OCI-LY1 (cell line): ENCODE measurements around the gene RASA3.
"Not testable (repeated sequence)": the region's sequence is repeated elsewhere in the genome, so short reads cannot be mapped to it uniquely, and the experiment has no call there.

ENCODE experiments used
- H2AFZ ChIP-seq: fragments of 200-600 bp; sonication (generic), shearing (Covaris generic); 2 replicates; pipeline ENCODE4 v1.6.0; 2014; ENCODE audit warnings: antibody characterized with exemption, mild to moderate bottlenecking, low read length
- H3F3A ChIP-seq: fragments of 200-600 bp; sonication (generic), shearing (Covaris generic); 2 replicates; pipeline ENCODE4 v1.6.0; 2014; ENCODE audit warnings: mild to moderate bottlenecking, antibody characterized with exemption, low read length, moderate library complexity; ENCODE audit not compliant: insufficient read depth
- H3K27ac ChIP-seq: fragments of 200-600 bp; sonication (generic); 2 replicates; pipeline ENCODE4 v1.5.1; 2014; ENCODE audit warnings: low read length, mixed run types, mild to moderate bottlenecking, low read depth; ENCODE audit not compliant: poor library complexity, severe bottlenecking
- H3K27me3 ChIP-seq: fragments of 200-600 bp; sonication (generic); 2 replicates; pipeline ENCODE4 v1.6.0; 2014; ENCODE audit warnings: antibody characterized with exemption, mild to moderate bottlenecking, low read length, moderate library complexity; ENCODE audit not compliant: insufficient read depth
- H3K36me3 ChIP-seq: fragments of 200-600 bp; sonication (generic); 2 replicates; pipeline ENCODE4 v1.6.1; 2014; ENCODE audit warnings: mild to moderate bottlenecking, antibody characterized with exemption, low read length, moderate library complexity, mixed read lengths; ENCODE audit not compliant: insufficient read depth
- H3K4me1 ChIP-seq: fragments of 200-600 bp; sonication (generic); 2 replicates; pipeline ENCODE4 v1.5.1; 2014; ENCODE audit warnings: mild to moderate bottlenecking, low read length, moderate library complexity; ENCODE audit not compliant: insufficient read depth, severe bottlenecking
- H3K4me2 ChIP-seq: fragments of 200-600 bp; sonication (generic), shearing (Covaris generic); 2 replicates; pipeline ENCODE4 v1.6.1; 2014; ENCODE audit warnings: low read length
- H3K4me3 ChIP-seq: fragments of 200-600 bp; sonication (generic); 2 replicates; pipeline ENCODE4 v1.5.1; 2014; ENCODE audit warnings: low read length, low read depth, mild to moderate bottlenecking, mixed read lengths; ENCODE audit not compliant: poor library complexity, severe bottlenecking
- H3K79me2 ChIP-seq: fragments of 200-600 bp; shearing (Covaris generic); 2 replicates; pipeline ENCODE4 v1.6.1; 2016; ENCODE audit warnings: mixed run types, low read length, mixed read lengths; ENCODE audit not compliant: insufficient read depth
- H3K9ac ChIP-seq: fragments of 200-600 bp; sonication (generic), shearing (Covaris generic); 2 replicates; pipeline ENCODE4 v1.6.1; 2014; ENCODE audit warnings: mild to moderate bottlenecking, low read length, mixed read lengths
- H3K9me2 ChIP-seq: fragments of 200-600 bp; sonication (generic), shearing (Covaris generic); 2 replicates; pipeline ENCODE4 v1.6.1; 2014; ENCODE audit warnings: low read depth, mild to moderate bottlenecking, low read length, mixed read lengths
- H3K9me3 ChIP-seq: fragments of 200-600 bp; shearing (Covaris generic); 2 replicates; pipeline ENCODE4 v1.6.1; 2014; ENCODE audit warnings: low read length, mixed read lengths
- H4K20me1 ChIP-seq: fragments of 200-600 bp; sonication (generic), shearing (Covaris generic); 2 replicates; pipeline ENCODE4 v1.6.0; 2016; ENCODE audit warnings: mild to moderate bottlenecking, low read length; ENCODE audit not compliant: insufficient read depth
- EZH2 ChIP-seq: fragments of 200-600 bp; sonication (generic), shearing (Covaris generic); IDR thresholded peaks from 2 replicates; pipeline ENCODE4 v1.8.0; 2017; ENCODE audit warnings: borderline replicate concordance, mixed run types, mild to moderate bottlenecking, antibody characterized with exemption, low read length, moderate library complexity, mixed read lengths
- TF ChIP-seq, protein P1 (sequence below): fragments of 200-600 bp; sonication (generic), shearing (Covaris generic); IDR thresholded peaks from 2 replicates; pipeline ENCODE4 v1.5.1; 2017; ENCODE audit warnings: mild to moderate bottlenecking, antibody characterized with exemption, low read length, moderate library complexity, mixed read lengths

The RASA3 gene

DNA sequence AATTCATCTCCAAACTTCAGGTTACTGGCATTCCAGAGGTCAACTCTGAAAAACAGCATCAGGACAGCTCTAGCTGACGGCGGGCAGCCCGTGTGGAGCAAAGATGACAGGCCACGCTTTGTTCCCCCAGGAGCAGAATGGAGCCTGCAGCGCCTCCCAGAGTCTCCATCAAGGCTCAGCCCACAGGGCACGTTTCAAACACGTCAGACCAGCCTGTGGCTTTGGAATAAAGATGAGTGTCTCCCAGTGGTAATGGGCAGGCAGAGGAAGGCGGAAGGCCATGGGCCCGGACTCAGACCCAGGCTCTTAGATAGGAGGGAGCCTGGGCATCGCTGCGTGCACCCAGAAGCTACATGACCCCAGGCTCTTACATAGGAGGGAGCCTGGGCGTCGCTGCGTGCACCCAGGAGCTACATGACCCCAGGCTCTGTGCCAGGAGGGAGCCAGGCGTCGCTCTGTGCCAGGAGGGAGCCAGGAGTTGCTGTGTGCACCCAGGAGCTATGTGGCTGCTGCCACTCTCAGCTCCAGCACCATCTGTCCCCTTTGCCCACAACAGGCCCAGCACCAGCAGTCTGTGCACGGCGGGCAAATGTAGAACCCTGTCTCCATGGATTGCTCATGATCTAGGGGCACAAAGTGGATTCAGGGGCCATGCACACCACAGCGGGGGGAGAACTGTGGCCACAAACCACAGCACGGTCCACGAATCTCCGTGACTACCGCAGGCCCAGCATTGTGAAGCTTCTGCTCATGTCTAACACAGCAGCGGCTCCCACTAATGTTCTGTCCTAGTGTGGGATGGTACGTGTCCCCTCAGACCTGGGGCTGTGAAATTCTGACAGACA, 110.7 kb downstream of the RASA3 start:
- Histone ChIP-seq H3K4me2 (peak overlapping the region; percentile 69), H3K27me3 (no peaks in the 10 kb centered on the region), H3K4me1 (peaks cover 67% of the 10 kb centered on the region), H3K79me2 (no peaks in the 10 kb centered on the region), H3K27ac (peak overlapping the region; percentile 94), H4K20me1 (no peaks in the 10 kb centered on the region), H3K9me2 (no peaks in the 10 kb centered on the region), H3K9me3 (no peaks in the 10 kb centered on the region), H3K4me3 (peak overlapping the region; percentile 66), H2AFZ (no peak overlapping the region), H3F3A (no peaks in the 10 kb centered on the region; the same call in 1 of the 2 replicates), H3K9ac (peak overlapping the region; percentile 65; the same call in 1 of the 2 replicates), H3K36me3 (peaks cover 46% of the 10 kb centered on the region)
- TF ChIP-seq, protein P1, sequence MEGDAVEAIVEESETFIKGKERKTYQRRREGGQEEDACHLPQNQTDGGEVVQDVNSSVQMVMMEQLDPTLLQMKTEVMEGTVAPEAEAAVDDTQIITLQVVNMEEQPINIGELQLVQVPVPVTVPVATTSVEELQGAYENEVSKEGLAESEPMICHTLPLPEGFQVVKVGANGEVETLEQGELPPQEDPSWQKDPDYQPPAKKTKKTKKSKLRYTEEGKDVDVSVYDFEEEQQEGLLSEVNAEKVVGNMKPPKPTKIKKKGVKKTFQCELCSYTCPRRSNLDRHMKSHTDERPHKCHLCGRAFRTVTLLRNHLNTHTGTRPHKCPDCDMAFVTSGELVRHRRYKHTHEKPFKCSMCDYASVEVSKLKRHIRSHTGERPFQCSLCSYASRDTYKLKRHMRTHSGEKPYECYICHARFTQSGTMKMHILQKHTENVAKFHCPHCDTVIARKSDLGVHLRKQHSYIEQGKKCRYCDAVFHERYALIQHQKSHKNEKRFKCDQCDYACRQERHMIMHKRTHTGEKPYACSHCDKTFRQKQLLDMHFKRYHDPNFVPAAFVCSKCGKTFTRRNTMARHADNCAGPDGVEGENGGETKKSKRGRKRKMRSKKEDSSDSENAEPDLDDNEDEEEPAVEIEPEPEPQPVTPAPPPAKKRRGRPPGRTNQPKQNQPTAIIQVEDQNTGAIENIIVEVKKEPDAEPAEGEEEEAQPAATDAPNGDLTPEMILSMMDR = no peak
- TF ChIP-seq EZH2 = no peak

GRCh38 chr13:114020750-114021463, 111.5 kb downstream of the RASA3 start:
- Histone ChIP-seq H3F3A (no peaks in the 10 kb centered on the region; the same call in 1 of the 2 replicates), H3K4me2 (peak overlapping the region; percentile 69; the same call in 1 of the 2 replicates), H3K9me3 (no peaks in the 10 kb centered on the region), H3K79me2 (no peaks in the 10 kb centered on the region), H3K9me2 (no peaks in the 10 kb centered on the region), H3K36me3 (peaks cover 54% of the 10 kb centered on the region), H3K4me1 (peaks cover 59% of the 10 kb centered on the region), H3K27ac (peak overlapping the region; percentile 94), H4K20me1 (no peaks in the 10 kb centered on the region), H3K9ac (peak overlapping the region; percentile 65; the same call in 1 of the 2 replicates), H2AFZ (no peak overlapping the region), H3K4me3 (no peak overlapping the region), H3K27me3 (no peaks in the 10 kb centered on the region)
- TF ChIP-seq EZH2 = no peak

DNA sequence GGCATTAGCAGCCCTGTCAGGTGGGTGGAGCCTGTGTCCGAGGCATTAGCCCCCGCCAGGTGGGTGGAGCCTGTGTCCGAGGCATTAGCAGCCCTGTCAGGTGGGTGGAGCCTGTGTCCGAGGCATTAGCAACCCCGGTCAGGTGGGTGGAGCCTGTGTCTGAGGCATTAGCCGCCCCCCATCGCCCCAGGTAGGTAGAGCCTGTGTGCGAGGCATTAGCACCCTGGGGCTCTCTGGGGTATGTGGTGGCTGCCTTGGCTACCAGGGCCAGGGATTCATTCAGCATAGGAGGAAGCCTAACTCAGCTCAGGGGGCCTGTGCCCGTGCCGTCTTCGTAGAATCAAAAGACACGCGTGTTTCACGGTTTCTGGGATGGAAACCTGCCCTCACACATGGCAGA, 112.3 kb downstream of the RASA3 start:
- H3K4me2 ChIP-seq, H3K9me3 ChIP-seq, H3K27me3 ChIP-seq, H3F3A ChIP-seq, H3K79me2 ChIP-seq, H3K4me3 ChIP-seq, H2AFZ ChIP-seq, H3K9ac ChIP-seq, H4K20me1 ChIP-seq, H3K9me2 ChIP-seq: not testable (repeated sequence)
- Histone ChIP-seq H3K36me3 (peaks cover 62% of the 10 kb centered on the region), H3K27ac (peak overlapping the region; percentile 94), H3K4me1 (peaks cover 51% of the 10 kb centered on the region)

DNA sequence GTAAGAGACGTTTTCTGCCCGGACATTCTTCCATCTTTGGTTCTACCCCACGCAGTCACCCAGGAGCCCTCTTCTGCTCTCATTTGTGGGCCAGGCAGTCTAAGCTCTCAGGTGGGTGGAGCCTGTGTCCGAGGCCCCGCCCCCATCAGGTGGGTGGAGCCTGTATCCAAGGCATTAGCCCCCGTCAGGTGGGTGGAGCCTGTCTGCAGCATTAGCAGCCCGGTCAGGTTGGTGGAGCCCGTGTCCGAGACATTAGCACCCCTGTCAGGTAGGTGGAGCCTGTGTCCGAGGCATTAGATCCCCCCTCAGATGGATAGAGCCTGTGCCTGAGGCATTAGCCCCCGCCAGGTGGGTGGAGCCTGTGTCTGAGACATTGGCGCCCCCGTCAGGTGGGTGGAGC, 113.1 kb downstream of the RASA3 start:
- H3K36me3 ChIP-seq = peaks cover 69% of the 10 kb centered on the region
- H4K20me1 ChIP-seq = no peaks in the 10 kb centered on the region
- no peak overlapping the region for H3K27ac ChIP-seq
- no peaks in the 10 kb centered on the region for H3K9me3 ChIP-seq
- peaks cover 44% of the 10 kb centered on the region for H3K4me1 ChIP-seq
- H3K4me3 ChIP-seq = peak overlapping the region; percentile 6
- TF ChIP-seq, protein P1 = 0 out of 2 replicates have a peak, but pooled peaks have one; percentile 11
- no peak for TF ChIP-seq EZH2
- H3K4me2 ChIP-seq = peak overlapping the region; percentile 10; the same call in 1 of the 2 replicates
- no peaks in the 10 kb centered on the region for H3F3A ChIP-seq
- H3K79me2 ChIP-seq = no peaks in the 10 kb centered on the region
- H2AFZ ChIP-seq = no peak overlapping the region
- H3K27me3 ChIP-seq = no peaks in the 10 kb centered on the region
- H3K9ac ChIP-seq = no peak overlapping the region
- H3K9me2 ChIP-seq = no peaks in the 10 kb centered on the region
